ENCODE results near the gene ZNF296.

The ZNF296 gene

DNA sequence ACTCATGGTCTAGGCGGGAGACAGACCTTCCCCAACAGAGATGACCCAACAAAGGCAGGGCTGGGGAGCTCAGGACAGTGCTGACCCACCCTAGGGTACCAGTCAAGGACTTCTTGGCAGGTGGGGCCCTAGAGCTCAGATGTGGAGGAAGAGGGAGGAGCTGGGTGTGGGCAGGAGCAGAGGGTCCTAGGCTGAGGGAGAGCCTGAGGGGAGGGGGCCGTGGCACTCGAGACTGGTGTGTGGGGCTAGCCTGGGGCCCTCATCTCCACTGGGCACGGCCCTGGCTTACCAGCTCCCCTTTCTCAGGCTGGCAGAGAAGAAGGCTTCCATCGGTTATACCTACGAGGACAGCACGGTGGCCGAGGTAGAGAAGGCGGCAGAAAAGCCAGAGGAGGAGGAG is 18.8 kb downstream of the ZNF296 start:
- DNase-seq (ENCODE audit: low spot score): no peak

DNA sequence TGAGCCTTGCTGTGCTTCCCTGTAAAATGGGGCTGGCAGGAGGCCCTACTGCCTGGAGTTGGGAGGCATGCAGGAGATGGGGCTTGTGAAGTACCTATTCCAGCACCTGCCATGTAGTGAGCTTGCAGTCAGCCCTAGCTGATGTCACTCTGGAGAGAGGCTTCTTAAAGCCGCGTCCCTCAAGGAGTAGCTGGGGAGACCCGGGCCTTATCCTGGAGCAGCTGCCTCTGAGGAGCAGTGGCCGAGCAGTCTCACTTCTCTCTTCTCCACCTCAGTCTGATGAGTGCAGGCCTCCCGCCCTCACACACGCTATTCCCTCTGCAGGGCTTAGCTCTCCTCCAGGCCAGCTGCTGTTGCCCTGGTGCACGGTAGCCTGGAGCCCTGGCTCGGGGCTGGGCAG is 19.4 kb downstream of the ZNF296 start:
- DNase-seq (ENCODE audit: low spot score): no peak

DNA sequence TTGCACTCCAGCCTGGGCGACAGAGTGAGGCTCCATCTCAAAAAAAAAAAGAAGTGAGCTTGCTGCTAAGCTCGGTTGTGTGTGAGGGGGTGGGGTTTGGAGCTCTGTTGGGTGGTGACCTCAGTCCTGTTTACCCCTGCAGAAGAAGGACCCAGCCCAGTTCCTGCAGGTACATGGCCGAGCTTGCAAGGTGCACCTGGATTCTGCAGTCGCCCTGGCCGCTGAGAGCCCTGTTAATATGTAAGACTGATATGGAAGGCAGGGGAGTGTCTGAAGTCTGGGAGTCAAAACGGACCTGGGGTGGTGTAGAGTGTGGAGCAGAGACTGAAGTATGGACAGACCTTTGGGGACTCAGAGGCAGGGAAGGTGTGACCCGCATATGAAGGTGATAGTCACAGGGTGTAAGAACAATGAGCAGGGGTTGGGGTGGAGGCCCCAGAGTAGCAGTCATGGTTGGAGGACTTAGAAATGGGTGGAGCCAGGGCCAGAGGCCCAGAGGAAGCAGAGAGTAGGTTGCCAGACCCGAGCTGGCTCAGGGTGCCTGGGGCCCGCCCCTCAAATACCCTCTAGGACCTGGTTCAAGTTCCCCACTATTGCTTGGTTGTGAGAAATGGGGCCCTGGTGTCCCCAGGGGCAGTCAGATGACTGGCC is 24.2 kb downstream of the ZNF296 start:
- no peak for DNase-seq (ENCODE audit: low spot score)

DNA sequence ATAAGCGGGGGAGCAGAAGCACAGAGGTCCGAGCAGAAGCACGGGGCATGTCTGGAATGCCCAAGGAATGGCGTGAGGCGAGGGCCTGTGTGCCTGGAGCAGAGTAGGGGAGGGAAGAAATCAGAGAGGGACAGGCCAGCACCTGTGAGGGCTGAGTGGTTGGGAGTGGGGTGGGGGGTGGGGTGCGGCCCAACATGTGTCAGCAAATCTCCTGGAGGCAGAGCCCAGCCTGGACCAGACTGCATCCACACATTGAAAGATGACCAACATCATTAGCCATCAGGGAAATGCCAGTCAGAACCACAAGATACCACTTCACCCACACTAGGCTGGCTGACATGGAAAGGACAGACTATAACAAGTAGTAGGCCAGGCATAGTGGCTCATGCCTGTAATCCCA is 26.2 kb downstream of the ZNF296 start:
- DNase-seq (ENCODE audit: low spot score): no peak

DNA sequence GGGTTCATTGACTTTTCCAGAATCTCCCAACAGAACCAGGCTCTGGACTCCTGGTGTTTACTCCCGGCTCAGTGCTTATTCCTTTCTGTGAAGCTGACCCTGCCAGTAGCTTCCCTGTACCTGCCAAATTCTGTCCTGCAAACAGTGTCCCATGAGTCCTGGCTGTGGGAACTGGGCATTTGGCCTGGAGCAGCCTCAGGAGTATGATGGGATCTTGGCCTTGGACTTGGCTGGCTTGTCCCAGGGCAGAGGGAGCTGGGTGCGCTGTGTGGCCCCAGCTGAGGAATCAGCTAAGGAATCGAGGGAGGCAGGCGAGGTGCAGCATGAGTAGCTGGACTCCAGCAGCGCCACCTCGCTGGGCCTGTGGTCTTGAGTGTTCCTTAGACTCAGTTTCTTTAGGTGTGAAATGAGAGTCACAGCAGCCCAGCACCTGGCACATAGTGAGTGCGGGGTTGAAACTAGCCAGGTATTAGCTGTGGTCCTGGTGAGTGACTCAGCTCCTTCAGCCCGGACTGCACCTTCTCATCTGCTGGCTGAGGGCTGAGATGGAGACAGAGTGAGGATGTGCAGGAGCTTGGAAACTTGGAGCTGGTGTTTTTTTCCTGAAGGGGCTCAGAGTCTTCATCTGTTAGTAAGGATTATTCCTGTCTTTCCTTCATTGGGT is 27.1 kb downstream of the ZNF296 start:
- no peak for DNase-seq (ENCODE audit: low spot score)

DNA sequence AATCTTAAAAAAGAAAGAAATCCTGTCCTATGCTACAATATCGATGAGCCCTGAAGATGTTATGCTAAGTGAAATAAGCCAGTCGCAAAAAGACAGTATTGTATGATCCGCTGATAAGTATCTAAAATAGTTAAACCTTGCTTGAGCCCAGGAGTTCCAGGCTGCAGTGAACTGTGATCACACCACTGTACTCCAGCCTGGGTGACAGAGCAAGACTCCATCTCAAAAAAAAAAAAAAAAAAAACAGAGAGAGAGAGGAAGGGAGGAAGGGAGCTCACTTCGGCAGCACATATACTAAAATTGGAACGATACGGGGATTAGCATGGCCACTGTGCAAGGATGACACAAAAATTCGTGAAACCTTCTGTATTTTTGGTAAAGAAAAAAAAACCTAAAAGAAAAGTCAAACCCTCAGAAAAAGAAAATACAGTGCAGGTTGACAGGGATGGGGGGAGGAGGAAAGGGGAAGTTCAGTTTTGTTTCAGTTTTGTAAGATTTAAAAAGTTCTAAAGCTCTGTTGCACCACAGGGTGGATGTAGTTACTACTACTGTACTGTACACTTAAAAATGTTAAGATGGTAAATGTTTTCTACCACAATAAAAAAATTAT is 29.0 kb downstream of the ZNF296 start:
- no peak for DNase-seq (ENCODE audit: low spot score)

DNA sequence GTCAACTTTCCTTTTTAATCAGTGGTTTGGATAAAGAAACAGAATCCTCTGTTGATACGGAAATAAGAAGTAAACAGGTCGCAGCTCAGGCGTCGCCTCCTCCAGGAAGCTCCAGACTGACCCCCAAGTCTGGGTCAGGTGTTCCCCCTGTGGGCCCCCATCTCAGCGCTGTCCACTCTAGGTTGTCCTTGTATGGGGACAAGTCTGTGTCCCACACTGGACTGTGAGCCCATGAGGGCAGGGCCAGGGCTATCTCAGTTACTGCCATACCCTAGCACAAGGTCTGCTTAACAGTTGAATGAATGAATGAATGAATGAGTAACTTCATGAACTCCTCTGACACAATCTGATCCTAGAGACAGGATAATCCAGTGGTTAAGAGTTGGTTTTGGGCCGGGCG is 29.9 kb downstream of the ZNF296 start:
- no peak for DNase-seq (ENCODE audit: low spot score)

DNA sequence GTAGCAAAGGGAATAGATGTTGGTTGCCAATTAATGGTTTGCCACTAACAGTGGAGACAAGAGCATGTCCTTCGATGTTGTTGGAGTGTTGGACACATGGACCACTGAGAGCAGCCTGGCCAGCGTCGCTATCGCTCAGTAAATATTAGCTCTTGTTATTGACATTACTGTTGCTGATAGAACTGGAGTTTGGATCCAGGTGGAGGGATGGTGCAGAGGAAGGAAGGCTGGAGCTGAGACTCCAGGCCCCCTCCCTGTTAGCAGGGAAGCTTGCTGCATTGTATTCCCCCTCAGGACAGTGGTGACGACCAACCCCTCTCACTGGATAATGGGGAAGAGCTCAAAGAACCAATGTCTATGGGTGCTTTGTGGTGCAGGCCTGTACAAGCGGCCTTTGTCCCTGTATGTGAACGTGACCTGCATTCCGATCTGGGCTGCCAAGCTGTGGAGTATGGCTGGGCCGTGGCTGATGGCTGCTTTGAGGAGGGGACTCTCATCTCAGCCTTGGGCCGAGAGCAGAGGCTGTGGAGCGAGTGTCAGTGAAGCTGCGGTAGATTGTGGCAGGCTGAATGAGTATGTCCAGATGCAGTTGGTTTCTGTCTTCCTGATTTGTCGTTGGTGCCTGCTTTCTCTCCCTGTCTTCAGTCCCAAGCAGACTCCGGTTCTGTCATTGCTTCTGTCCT is 30.5 kb downstream of the ZNF296 start:
- DNase-seq (ENCODE audit: low spot score): no peak

DNA sequence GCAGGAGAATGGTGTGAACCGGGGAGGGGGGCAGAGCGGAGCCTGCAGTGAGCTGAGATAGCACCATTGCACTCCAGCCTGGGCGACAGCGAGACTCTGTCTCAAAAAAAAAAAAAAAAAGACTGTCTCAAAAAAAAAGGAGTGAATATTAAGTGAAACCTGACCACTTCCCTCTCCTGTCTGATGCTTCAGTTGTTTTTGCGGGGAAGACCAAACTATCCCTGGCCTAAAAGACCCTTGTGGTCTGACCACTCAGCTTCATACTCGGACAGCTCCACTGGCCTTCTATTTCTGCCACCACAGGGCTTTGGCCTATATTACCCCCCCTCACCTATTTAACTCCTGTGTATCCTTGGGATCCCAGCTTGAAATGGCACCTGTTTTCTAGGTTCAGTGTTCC is 35.2 kb downstream of the ZNF296 start:
- no peak for DNase-seq (ENCODE audit: low spot score)

DNA sequence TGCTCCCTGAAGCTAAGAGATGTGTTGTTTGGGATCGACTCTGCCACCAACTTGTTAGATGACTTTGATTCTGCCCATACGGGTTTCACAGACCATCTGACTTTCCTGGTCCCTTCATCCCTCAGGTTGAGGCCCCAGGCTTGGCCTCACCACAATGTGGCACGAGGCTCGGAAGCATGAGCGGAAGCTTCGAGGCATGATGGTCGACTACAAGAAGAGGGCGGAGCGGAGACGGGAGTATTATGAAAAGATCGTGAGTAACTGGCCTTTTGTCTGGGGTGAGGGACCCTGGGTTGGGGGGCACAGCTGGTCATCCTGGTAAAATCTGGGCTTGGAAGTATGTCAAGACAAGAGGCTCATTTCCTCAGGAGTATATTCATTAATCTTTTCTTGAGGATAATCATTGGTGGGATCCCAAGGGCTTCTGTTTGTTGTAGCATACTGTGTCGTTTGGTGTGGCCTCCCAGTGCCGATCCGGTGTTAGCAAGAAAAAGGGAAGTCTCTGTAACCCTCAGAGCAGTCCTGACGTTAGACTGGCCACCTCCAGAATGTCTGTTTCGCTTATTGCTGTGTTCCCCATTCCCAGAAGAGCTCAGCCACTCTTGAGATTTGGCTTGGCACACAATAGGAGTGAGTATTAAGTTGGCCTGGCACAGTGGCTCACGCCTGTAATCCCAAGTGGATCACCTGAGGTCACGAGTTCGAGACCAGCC is 36.1 kb downstream of the ZNF296 start:
- no peak for DNase-seq (ENCODE audit: low spot score)

DNA sequence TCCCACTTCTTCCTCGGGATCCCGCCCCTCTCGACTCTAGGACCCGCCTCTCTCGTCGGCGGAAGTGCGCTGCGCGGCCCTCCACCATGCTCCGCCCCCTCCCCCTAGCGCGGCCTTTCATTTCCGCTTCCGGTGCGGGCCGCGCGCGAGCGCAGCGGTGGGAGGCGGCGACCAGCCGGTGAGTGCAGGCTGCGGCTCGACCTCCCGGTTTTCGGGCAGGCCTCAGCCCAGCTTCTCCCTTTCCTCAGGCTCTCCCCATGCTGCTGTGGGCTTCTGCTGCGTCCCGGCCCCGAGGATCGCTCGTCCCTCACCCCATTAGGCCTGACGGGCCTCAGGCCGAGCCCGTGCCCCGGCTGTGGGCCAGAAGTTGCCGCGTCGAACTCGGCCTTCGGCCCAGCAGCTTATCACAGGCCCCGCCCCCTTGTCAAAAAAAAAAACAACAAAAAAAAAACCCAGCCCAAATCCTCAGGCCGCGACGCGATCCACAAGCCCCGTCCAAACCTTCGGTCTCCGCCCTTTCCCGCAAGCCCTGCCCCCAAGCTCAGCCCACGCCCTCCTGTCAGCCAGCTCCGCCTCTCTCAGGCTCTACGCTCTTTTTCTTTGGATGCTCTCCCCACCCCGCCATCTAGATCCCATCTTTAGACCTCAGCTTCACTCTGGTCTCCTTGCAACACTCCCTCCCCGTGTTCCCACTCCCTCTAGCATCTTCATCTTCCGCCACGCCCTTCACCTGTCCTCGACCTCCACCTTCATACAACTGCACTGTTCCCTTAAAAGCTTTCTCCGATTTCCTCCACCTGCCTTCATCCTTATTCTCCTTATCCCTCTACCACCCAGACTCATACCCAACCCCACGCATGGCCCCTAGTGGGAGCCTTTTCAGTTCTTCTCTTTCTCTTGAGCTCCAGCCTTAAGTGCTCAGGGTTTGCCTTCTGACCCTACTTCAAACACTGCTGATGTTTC is 37.1 kb downstream of the ZNF296 start, which contains the start of gene CLASRP:
TSS of gene CLASRP (plus strand) at position 115 of the 963 bp plus-strand sequence. CDS start 1,168 bp downstream, outside the sequence.
- DNase-seq (ENCODE audit: low spot score): peak; percentile 95

DNA sequence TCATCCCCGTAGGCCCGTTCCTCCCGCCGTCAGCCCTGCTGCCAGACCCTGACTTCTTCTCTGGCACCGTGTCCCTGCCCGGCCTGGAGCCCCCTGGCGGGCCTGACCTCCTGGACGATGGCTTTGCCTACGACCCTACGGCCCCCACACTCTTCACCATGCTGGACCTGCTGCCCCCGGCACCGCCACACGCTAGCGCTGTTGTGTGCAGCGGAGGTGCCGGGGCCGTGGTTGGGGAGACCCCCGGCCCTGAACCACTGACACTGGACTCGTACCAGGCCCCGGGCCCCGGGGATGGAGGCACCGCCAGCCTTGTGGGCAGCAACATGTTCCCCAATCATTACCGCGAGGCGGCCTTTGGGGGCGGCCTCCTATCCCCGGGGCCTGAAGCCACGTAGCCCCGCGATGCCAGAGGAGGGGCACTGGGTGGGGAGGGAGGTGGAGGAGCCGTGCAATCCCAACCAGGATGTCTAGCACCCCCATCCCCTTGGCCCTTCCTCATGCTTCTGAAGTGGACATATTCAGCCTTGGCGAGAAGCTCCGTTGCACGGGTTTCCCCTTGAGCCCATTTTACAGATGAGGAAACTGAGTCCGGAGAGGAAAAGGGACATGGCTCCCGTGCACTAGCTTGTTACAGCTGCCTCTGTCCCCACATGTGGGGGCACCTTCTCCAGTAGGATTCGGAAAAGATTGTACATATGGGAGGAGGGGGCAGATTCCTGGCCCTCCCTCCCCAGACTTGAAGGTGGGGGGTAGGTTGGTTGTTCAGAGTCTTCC is 38.7 kb downstream of the ZNF296 start:
- DNase-seq (ENCODE audit: low spot score): no peak

DNA sequence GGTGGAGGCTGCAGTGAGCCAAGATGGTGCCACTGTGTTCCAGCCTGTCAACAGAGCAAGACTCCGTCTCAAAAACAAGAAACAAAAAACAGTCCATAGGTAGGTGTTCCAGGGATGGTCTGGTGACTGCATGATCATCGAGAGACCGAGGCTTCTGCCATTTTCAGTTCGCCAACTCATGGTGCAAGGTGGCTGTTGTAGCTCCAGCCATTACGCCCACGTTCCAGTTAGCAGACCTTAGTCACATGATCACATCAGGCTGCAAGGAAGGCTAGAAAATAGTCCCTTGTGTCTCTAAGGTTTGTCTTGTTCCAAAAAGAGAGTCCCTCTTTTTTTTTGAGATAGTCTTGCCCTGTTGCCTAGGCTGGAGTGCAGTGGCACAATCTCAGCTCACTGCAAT is 40.5 kb downstream of the ZNF296 start:
- DNase-seq (ENCODE audit: low spot score): no peak

DNA sequence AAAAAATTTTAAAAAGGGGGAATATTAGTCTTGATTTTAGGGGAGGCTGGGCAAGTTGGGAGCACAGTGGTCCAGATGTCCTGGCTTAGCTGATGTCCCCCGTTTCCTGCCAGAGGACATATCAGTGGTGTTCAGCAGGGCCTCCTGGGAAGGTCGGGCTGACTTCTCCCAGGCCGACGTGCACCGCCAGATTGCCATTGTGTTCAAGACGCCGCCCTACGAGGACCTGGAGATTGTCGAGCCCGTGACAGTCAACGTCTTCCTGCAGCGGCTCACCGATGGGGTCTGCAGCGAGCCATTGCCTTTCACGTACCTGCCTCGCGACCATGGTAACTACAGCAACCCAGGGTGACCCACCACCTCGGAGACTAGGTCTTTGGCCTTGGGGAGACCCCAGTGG is 43.9 kb downstream of the ZNF296 start:
- DNase-seq (ENCODE audit: low spot score): no peak

DNA sequence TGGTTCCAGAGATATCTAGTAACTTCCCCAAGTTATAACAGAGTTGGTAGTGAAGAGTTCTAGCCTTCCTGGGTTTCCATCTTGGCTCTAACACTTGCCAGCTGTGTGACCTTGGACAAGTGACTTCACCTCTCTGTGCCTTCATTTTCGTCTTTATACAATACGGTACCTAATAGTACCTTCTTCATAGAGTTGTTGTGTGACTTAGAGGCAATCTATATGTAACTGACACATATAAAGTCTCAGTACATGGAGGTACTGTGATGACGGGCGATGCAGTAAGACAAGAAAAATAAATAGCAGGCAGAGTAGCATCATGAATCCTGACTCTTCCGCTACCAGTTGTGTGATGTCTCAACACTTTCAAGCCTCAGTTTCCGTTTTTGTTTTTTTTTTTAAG is 45.5 kb downstream of the ZNF296 start:
- no peak for DNase-seq (ENCODE audit: low spot score)

DNA sequence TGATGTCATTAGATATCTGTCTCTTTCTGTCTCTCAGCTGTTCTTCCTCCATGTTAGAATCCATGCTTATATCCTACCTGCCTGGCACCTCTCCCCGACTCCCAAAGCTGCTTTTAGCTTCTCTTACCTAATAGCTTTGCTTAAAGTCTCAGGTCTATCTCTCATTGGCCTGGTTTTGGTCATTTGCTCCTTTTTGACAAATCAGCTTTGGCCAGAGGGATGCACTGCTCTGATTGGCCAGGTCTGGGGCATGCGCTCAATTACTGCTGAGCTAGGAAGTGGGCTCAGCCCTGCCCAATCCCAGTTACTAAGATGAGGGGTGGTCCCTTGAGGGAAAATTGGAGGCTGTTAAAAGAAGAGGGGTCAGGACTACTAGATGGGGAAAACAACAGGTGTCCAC is 48.9 kb downstream of the ZNF296 start:
- DNase-seq (ENCODE audit: low spot score): no peak

DNA sequence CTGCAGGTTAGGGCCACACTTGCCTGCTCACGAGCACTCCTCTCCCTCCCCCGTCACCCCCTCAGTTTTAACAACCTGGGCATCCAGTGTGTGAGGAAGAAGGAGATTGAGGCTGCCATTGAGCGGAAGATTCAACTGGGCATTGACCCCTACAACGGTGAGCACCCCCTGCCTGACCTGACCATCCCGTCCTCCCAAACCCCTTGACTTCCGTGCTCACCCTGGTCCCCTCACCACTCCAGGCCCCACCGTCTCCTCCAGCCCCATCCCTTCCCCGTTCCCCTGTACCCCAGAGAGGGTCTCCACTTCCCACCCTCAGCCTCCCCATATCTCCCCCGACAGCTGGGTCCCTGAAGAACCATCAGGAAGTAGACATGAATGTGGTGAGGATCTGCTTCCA is 51.0 kb downstream of the ZNF296 start:
- no peak for DNase-seq (ENCODE audit: low spot score)

DNA sequence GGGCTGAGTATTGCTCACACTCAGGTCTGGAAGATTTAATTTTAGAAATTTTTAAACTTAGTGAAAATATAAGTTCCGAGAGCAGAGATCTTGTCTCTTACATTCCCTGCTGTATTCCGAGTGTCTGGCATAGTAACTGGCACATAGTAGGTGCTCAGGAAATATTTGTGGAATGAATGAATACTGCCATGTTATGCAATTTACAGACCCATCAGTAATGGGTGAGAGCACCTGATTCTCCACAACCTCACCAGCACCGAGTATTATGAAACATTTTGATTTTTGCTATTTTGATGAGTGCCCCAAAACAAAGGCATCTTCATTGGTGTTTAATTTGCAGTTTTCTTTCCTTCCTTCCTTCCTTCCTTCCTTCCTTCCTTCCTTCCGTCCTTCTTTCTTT is 53.2 kb downstream of the ZNF296 start:
- DNase-seq (ENCODE audit: low spot score): no peak

DNA sequence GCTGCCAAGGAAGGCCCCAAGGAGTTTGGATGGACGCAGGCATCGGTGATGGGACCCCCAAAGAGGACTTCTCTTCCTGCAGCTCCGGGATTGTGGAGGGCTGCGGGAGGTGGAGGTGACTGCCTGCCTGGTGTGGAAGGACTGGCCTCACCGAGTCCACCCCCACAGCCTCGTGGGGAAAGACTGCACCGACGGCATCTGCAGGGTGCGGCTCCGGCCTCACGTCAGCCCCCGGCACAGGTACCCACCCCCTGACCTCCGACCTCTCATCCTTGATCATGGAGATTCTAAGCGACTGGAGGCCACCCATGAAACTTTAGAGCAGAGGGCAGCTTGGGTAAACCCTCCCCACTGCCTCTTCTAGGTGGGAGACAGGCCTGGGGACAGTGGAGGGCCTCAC is 54.3 kb downstream of the ZNF296 start:
- DNase-seq (ENCODE audit: low spot score): no peak

Data from AG08396 (cell line).